ENCODE results near the gene CLEC7A.

CLEC7A gene

DNA sequence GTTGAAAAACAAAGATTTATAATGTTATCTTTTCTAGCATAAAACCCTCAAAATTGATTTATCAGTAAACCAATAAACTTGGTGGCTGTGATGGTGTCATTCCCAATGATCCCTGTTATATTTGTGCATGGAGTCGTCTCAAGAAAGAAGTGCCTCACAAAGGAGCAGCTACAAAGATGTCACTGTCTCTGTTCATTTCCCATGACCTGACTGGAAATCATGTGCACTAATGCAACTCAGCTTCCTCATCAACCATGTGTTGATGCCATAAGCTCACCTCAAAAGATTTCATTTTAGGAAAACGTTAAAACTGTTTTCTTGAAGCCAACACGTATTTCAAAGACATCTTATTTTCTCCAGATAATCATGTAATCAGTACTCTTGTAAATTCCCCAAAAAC is 60.0 kb downstream of the CLEC7A start:
- Histone ChIP-seq H3K4me1 (ENCODE audit: control insufficient read depth, insufficient read depth, low read length) (no peaks in the 10 kb centered on the region), H3K27me3 (ENCODE audit: control insufficient read depth, insufficient read depth, low read length) (no peaks in the 10 kb centered on the region)

DNA sequence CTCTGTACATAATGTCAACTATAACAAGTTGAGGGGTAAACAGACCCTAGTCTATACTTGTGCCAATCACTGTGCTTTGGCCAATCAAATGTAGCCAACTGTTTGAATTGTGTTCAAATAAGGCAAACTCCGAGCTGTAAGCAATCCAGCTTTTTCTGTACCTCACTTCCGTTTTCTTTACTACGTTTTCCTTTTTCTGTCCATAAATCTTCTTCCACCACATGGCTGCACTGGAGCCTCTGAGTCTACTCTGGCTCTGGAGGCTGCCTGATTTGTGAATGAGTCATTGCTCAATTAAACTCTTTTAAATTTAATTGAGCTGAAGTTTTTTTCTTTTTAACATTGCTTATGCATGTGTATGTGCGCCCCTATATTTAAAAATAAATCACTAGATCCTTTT is 60.9 kb downstream of the CLEC7A start:
- H3K36me3 ChIP-seq (ENCODE audit: control insufficient read depth, insufficient read depth, low read length) = no peaks in the 10 kb centered on the region
- H3K4me1 ChIP-seq (ENCODE audit: control insufficient read depth, insufficient read depth, low read length) = no peaks in the 10 kb centered on the region
- no peaks in the 10 kb centered on the region for H3K27me3 ChIP-seq (ENCODE audit: control insufficient read depth, insufficient read depth, low read length)
- no peak overlapping the region for H3K27ac ChIP-seq (ENCODE audit: low read depth, low read length)
- no peaks in the 10 kb centered on the region for H3K9me3 ChIP-seq (ENCODE audit: control insufficient read depth, insufficient read depth, low read depth, low read length)
- H3K4me3 ChIP-seq (ENCODE audit: low read depth, low read length) = no peak overlapping the region
- no peak overlapping the region for H3K9ac ChIP-seq (ENCODE audit: low read length)

More for the DNA sequence above, 60.0 kb downstream of the CLEC7A start:
- no peaks in the 10 kb centered on the region for H3K36me3 ChIP-seq (ENCODE audit: control insufficient read depth, insufficient read depth, low read length)
- H3K27ac ChIP-seq (ENCODE audit: low read depth, low read length) = no peak overlapping the region
- no peak overlapping the region for H3K4me3 ChIP-seq (ENCODE audit: low read depth, low read length)
- no peak overlapping the region for H3K9ac ChIP-seq (ENCODE audit: low read length)
- H3K9me3 ChIP-seq (ENCODE audit: control insufficient read depth, insufficient read depth, low read depth, low read length) = no peaks in the 10 kb centered on the region

DNA sequence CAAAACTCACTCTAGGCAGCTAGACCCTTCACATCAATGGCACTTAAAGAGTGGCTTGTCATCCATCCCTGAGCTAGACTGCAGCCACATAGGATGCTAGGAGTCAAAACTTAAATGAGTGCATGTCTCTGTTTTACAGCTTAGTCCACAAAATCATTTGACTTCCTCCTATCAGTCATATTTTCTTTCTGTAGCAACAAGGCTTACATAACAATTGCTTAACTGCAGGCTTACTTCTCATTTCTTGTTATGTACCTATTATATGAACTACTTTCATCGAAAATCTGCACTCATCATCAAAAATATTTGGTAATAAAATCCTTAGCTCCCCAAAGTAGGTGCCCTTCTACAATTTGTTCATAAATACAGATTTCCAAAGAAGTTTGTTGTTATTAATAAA is 61.4 kb downstream of the CLEC7A start:
- Histone ChIP-seq H3K27me3 (ENCODE audit: control insufficient read depth, insufficient read depth, low read length) (no peaks in the 10 kb centered on the region), H3K4me3 (ENCODE audit: low read depth, low read length) (no peak overlapping the region), H3K4me1 (ENCODE audit: control insufficient read depth, insufficient read depth, low read length) (no peaks in the 10 kb centered on the region), H3K9me3 (ENCODE audit: control insufficient read depth, insufficient read depth, low read depth, low read length) (no peaks in the 10 kb centered on the region), H3K9ac (ENCODE audit: low read length) (no peak overlapping the region), H3K36me3 (ENCODE audit: control insufficient read depth, insufficient read depth, low read length) (no peaks in the 10 kb centered on the region), H3K27ac (ENCODE audit: low read depth, low read length) (no peak overlapping the region)

DNA sequence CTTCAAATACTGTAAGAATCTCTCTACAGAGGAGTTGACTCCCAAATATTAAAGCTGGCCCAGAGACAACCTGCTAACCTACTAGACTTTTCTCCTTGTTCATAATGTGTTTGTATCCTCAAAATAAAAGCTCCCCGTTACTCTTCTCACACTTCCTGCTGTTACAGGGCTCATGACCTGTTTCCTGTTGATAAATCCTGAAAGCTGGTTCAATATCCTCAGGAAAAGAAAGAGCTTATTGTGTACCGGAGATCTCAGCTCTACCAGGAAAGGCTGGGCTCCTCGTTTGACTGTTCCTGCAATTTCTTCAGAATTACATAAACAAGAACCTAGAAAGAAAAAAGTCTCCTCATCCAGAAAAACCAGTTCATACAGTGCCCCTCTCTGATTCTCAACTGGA is 62.1 kb downstream of the CLEC7A start:
- H3K36me3 ChIP-seq (ENCODE audit: control insufficient read depth, insufficient read depth, low read length) = no peaks in the 10 kb centered on the region
- H3K27me3 ChIP-seq (ENCODE audit: control insufficient read depth, insufficient read depth, low read length) = no peaks in the 10 kb centered on the region
- H3K9me3 ChIP-seq (ENCODE audit: control insufficient read depth, insufficient read depth, low read depth, low read length) = no peaks in the 10 kb centered on the region
- H3K4me3 ChIP-seq (ENCODE audit: low read depth, low read length) = no peak overlapping the region
- no peak overlapping the region for H3K27ac ChIP-seq (ENCODE audit: low read depth, low read length)
- H3K4me1 ChIP-seq (ENCODE audit: control insufficient read depth, insufficient read depth, low read length) = no peaks in the 10 kb centered on the region
- H3K9ac ChIP-seq (ENCODE audit: low read length) = no peak overlapping the region

DNA sequence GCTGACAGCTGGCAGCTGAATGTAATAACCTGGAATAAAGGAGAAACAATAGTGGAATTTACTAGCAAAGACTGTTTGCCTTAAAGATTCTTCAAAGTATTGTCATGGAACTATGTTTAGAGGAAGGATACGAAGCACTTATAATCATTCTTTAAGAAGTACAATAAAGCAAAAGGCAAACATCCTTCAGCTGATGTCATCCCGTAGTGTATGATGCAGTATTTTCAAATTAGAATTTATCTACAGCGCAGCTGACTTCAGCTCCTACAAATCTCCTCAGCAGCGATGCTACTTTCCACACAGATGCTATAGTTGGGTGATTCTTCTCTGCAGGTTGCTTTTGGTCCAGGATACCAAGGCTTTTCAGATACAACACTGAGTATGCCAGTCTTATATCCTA is 62.7 kb downstream of the CLEC7A start:
- H3K36me3 ChIP-seq (ENCODE audit: control insufficient read depth, insufficient read depth, low read length) = no peaks in the 10 kb centered on the region
- H3K27ac ChIP-seq (ENCODE audit: low read depth, low read length) = no peak overlapping the region
- H3K9me3 ChIP-seq (ENCODE audit: control insufficient read depth, insufficient read depth, low read depth, low read length) = no peaks in the 10 kb centered on the region
- no peak overlapping the region for H3K4me3 ChIP-seq (ENCODE audit: low read depth, low read length)
- H3K9ac ChIP-seq (ENCODE audit: low read length) = no peak overlapping the region
- H3K27me3 ChIP-seq (ENCODE audit: control insufficient read depth, insufficient read depth, low read length) = no peaks in the 10 kb centered on the region
- no peaks in the 10 kb centered on the region for H3K4me1 ChIP-seq (ENCODE audit: control insufficient read depth, insufficient read depth, low read length)

All from HUES6 (cell line).